ENCODE data around the gene RGS6.

Gene RGS6

DNA sequence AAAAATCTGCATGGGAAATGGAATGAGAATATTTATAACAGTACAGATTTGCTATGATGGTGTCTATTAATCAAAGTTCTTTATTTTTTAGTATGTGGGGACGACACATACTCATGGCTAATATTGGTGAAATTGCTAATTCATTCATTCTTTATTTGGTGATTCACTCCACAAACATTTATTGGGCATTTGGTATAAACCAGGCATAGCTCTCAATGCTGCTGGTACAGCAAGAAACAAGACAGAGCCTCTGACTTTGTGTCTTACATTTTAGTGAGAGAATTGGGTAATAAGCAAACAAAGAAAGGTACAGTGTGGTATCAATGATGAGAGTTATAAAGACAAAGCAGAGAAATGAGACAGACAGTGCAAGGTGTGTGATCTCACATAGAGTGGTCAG, 129.5 kb downstream of the RGS6 start:
- TF ChIP-seq BHLHE40 (IDR thresholded peaks at IDR 0.05; ENCODE audit: borderline replicate concordance) (no peak), HDGF (IDR thresholded peaks at IDR 0.05; ENCODE audit: borderline replicate concordance) (no peak), TARDBP (IDR thresholded peaks at IDR 0.05) (no peak), ELF4 (IDR thresholded peaks at IDR 0.05) (no peak)
- no peak for DNase-seq (ENCODE audit: extremely low spot score)
- ChIA-PET CTCF (no interaction called here), POLR2A (no interaction called here)

DNA sequence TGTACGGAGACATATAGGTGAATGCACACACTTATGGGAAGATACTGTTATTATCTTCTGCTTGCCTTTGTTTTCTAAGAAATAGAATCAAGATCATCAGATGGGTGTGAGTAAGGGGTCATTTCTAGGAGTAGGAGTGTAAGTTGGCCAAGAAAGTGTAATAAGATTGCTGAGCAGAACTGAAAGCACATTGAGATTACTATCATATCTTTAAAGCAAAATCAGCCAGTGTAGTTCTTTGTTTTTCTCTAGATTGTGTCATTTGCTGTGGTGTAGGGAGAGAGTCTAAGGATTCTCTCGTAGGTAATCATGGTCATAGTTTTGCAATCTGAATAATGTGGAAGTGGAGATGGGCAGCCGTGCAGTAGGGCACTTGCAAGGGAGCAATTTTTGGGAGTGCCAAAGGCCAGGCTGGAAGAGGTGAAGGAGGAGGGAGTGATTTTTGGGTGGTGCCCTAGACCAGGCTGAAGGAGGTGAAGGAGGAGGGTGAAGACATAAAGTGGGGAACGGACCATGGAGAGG, 131.6 kb downstream of the RGS6 start:
- DNase-seq (ENCODE audit: extremely low spot score), result no peak
- ChIA-PET POLR2A (no interaction called here), CTCF (interaction anchor here (1.8 kb wide), 1 partner anchor 40 kb away, joined by 4 read pairs; no protein-coding TSS in a partner anchor)
- TF ChIP-seq FOXK2 (IDR thresholded peaks at IDR 0.05), result no peak

DNA sequence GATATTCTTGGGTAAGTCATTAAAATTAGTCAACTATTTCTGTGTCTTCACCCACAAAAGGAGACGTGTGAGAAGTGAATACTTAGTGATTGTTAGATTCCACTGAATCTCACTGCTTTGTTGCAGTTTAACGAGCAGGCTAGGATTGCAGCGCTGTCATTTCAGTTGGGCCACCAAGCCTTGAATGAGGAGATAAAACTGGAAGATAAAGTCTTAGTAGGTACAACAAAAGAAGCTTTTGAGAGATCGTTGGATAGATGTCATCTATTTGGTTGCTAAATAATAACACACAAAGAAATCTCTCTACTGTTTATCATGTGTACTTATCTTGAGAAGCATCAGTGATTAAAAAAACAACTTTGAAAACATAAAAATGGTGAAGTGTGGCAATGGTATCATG, 132.3 kb downstream of the RGS6 start:
- ChIA-PET CTCF (interaction anchor here (1.8 kb wide), 1 partner anchor 41 kb away, joined by 4 read pairs; no protein-coding TSS in a partner anchor), POLR2A (no interaction called here)

DNA sequence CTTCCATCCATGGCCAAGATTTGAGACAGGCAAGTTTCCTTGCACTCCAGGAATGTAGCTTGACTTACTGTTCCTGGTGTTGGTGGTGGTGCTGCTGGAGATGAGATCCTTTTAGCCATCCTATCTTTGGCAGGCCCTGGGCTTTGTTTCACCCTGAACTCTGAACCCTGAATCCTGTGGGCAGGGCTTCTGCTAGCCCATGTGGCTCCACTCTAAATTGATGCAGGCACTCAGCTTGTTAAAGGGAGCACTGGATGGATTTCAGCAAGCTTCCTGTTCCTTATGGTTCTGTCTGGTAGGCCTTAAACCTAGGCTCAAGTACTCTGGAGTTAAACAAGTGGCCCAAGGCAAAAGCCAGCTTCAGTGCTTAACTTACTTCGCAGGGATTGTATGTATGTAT, 138.2 kb downstream of the RGS6 start:
- CTCF ChIA-PET, result no interaction called here
- POLR2A ChIA-PET, result interaction anchor here (0.7 kb wide), 1 partner anchor 484 kb away, joined by 3 read pairs; no protein-coding TSS in a partner anchor
- no peak for DNase-seq (ENCODE audit: extremely low spot score)
- TF ChIP-seq ELF4 (IDR thresholded peaks at IDR 0.05), result no peak
- TF ChIP-seq FOXA1 (IDR thresholded peaks at IDR 0.05), result no peak
- TF ChIP-seq BHLHE40 (IDR thresholded peaks at IDR 0.05; ENCODE audit: borderline replicate concordance), result no peak
- no peak for TF ChIP-seq LEF1 (IDR thresholded peaks at IDR 0.05; ENCODE audit: borderline replicate concordance)
- no peak for TF ChIP-seq CTBP1 (IDR thresholded peaks at IDR 0.05; ENCODE audit: borderline replicate concordance)
- no peak for TF ChIP-seq ZNF384 (IDR thresholded peaks at IDR 0.05)
- no peak for TF ChIP-seq SP1 (IDR thresholded peaks at IDR 0.05)
- TF ChIP-seq L3MBTL2 (conservative IDR thresholded peaks at IDR 0.05), result no peak
- no peak for TF ChIP-seq ARNT (IDR thresholded peaks at IDR 0.05)
- no peak for TF ChIP-seq NFRKB (IDR thresholded peaks at IDR 0.05)

More for the DNA sequence above, 132.3 kb downstream of the RGS6 start:
- TF ChIP-seq FOXM1 (IDR thresholded peaks at IDR 0.05; ENCODE audit: borderline replicate concordance) (no peak), FOXK2 (IDR thresholded peaks at IDR 0.05) (no peak), BHLHE40 (IDR thresholded peaks at IDR 0.05; ENCODE audit: borderline replicate concordance) (no peak), ELF4 (IDR thresholded peaks at IDR 0.05) (no peak), SUZ12 (IDR thresholded peaks at IDR 0.05) (no peak), HDGF (IDR thresholded peaks at IDR 0.05; ENCODE audit: borderline replicate concordance) (no peak), CTBP1 (IDR thresholded peaks at IDR 0.05; ENCODE audit: borderline replicate concordance) (no peak)
- no peak for DNase-seq (ENCODE audit: extremely low spot score)

DNA sequence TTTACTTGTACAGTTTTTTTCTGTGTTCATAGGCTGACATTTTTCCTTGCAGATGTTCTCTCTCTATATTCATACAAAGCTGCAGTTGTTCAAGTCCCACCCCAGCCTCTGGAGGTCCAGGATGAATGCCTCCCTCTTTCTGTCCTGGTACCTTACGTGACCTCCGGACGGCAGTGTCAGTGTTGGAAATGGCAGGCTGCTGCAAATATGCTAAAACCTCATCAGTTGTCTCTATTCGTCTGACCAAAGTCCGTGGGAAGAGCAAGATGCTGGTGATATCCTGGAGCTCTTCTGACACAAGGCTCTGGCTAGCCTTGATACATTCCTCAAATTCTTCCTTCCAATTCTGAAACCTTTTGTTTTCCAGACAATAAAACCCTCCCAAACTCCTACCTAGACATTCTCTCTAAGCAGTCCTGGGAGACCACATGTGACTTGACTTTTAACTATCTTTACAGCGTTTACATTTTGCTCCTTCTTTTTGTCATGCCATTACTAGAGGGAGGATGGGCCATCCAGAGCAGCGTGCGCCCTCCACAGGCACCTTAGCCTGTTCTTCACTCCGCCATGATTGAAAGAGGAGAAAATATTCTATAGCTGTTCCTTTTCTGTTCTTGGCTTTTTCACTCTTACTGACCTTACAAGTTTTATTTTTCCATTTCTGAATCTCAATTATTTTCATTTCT, 143.6 kb downstream of the RGS6 start:
- CTCF ChIA-PET, result interaction anchor here (0.6 kb wide), 1 partner anchor 34 kb away, joined by 3 read pairs; no protein-coding TSS in a partner anchor
- POLR2A ChIA-PET, result no interaction called here
- no peak for DNase-seq (ENCODE audit: extremely low spot score)
- TF ChIP-seq SUZ12 (IDR thresholded peaks at IDR 0.05) (no peak), CTBP1 (IDR thresholded peaks at IDR 0.05; ENCODE audit: borderline replicate concordance) (no peak), LEF1 (IDR thresholded peaks at IDR 0.05; ENCODE audit: borderline replicate concordance) (no peak), L3MBTL2 (conservative IDR thresholded peaks at IDR 0.05) (no peak), TARDBP (IDR thresholded peaks at IDR 0.05) (no peak), FOXM1 (IDR thresholded peaks at IDR 0.05; ENCODE audit: borderline replicate concordance) (no peak), NFRKB (IDR thresholded peaks at IDR 0.05) (no peak), FOXA1 (IDR thresholded peaks at IDR 0.05) (no peak), HDGF (IDR thresholded peaks at IDR 0.05; ENCODE audit: borderline replicate concordance) (no peak), BHLHE40 (IDR thresholded peaks at IDR 0.05; ENCODE audit: borderline replicate concordance) (no peak), ZNF384 (IDR thresholded peaks at IDR 0.05) (no peak), FOXK2 (IDR thresholded peaks at IDR 0.05) (no peak), ARNT (IDR thresholded peaks at IDR 0.05) (no peak), ELF4 (IDR thresholded peaks at IDR 0.05) (no peak), SP1 (IDR thresholded peaks at IDR 0.05) (no peak)
- TF ChIP-seq, protein P1, sequence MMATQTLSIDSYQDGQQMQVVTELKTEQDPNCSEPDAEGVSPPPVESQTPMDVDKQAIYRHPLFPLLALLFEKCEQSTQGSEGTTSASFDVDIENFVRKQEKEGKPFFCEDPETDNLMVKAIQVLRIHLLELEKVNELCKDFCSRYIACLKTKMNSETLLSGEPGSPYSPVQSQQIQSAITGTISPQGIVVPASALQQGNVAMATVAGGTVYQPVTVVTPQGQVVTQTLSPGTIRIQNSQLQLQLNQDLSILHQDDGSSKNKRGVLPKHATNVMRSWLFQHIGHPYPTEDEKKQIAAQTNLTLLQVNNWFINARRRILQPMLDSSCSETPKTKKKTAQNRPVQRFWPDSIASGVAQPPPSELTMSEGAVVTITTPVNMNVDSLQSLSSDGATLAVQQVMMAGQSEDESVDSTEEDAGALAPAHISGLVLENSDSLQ (IDR thresholded peaks at IDR 0.05), result no peak

DNA sequence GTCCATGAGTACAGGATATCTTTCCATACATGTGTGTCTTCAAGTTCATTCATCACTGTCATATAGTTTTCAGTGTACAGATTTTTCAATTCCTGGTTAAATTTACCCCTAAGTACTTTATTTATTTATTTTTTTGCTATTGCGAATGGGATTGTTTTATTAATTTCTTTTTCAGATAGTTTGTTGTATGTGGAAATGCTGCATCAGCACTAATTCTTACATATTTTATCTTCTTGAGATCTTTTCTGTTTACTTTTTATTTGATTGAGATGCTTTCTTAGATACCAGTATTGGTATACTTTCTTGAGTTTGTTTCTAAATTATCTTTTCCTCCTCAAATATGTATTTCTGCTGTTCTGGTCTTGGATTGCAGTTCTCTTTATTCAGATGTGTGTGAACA, 148.9 kb downstream of the RGS6 start:
- TF ChIP-seq HDGF (IDR thresholded peaks at IDR 0.05; ENCODE audit: borderline replicate concordance), result no peak
- TF ChIP-seq FOXK2 (IDR thresholded peaks at IDR 0.05), result no peak
- no peak for TF ChIP-seq ZNF384 (IDR thresholded peaks at IDR 0.05)
- no peak for TF ChIP-seq SP1 (IDR thresholded peaks at IDR 0.05)
- no peak for TF ChIP-seq NFRKB (IDR thresholded peaks at IDR 0.05)
- no peak for TF ChIP-seq ELF4 (IDR thresholded peaks at IDR 0.05)
- no peak for TF ChIP-seq ARNT (IDR thresholded peaks at IDR 0.05)
- no peak for TF ChIP-seq CTBP1 (IDR thresholded peaks at IDR 0.05; ENCODE audit: borderline replicate concordance)
- TF ChIP-seq, protein P1 (IDR thresholded peaks at IDR 0.05), result no peak
- TF ChIP-seq FOXM1 (IDR thresholded peaks at IDR 0.05; ENCODE audit: borderline replicate concordance), result no peak
- no peak for TF ChIP-seq LEF1 (IDR thresholded peaks at IDR 0.05; ENCODE audit: borderline replicate concordance)
- no peak for TF ChIP-seq TARDBP (IDR thresholded peaks at IDR 0.05)
- TF ChIP-seq SUZ12 (IDR thresholded peaks at IDR 0.05), result no peak
- no peak for TF ChIP-seq FOXA1 (IDR thresholded peaks at IDR 0.05)
- no peak for TF ChIP-seq L3MBTL2 (conservative IDR thresholded peaks at IDR 0.05)
- TF ChIP-seq BHLHE40 (IDR thresholded peaks at IDR 0.05; ENCODE audit: borderline replicate concordance), result no peak
- DNase-seq (ENCODE audit: extremely low spot score), result no peak
- POLR2A ChIA-PET, result no interaction called here
- CTCF ChIA-PET, result no interaction called here

DNA sequence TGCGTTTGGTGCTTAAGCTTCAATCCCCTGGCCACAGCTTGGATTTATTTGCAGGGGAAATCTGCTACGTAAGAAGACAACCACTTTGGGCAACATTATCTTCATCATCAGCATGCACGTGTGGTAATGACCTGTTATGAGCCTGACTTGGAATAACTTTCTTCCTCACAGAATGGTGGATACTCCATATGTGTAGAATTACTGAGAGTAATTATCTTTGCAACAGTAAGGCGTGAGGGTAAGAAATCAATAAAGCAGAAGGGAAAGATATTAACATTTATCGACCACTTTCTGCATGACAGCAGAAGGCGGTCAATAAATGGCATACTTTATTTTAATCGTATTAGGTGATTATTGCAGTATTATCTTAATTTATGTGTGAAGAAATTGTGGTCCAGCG, 152.7 kb downstream of the RGS6 start:
- no peak for DNase-seq (ENCODE audit: extremely low spot score)
- ChIA-PET CTCF (no interaction called here), POLR2A (no interaction called here)

More for the DNA sequence above, 152.7 kb downstream of the RGS6 start:
- TF ChIP-seq, protein P1 (IDR thresholded peaks at IDR 0.05), result no peak
- TF ChIP-seq BHLHE40 (IDR thresholded peaks at IDR 0.05; ENCODE audit: borderline replicate concordance) (no peak), CTBP1 (IDR thresholded peaks at IDR 0.05; ENCODE audit: borderline replicate concordance) (no peak), ZNF384 (IDR thresholded peaks at IDR 0.05) (no peak), ARNT (IDR thresholded peaks at IDR 0.05) (no peak)
